Epithelial cell of proximal tubule (primary cell): ENCODE measurements around the gene NOXO1. TPM values are rescaled to one million over a fixed set of nuclear protein-coding genes. Genes with fewer than 3 reads are reported as not detected.

ENCODE experiments used
- DNase-seq: peaks from one replicate; pipeline ENCODE4 v3.0.0-alpha.2; 2011; ENCODE audit warnings: low read depth
- H3K4me3 ChIP-seq: 2 replicates; pipeline ENCODE4 v1.5.1; 2011; ENCODE audit warnings: low read depth, mild to moderate bottlenecking, low read length
- total RNA-seq: library from RNA; depleted of rRNA; stranded (reverse); fragments of >200 nt; gene quantifications from 2 replicates; pipeline ENCODE4 v1.2.3, GENCODE V29; 2015
- TF ChIP-seq, protein P1 (sequence below): conservative IDR thresholded peaks from 2 replicates; pipeline ENCODE4 v1.5.1; 2012; ENCODE audit warnings: low read depth, mild to moderate bottlenecking, low read length

Gene NOXO1
- total RNA-seq, 1 donor from 2014 or later, result 1.2 TPM

DNA sequence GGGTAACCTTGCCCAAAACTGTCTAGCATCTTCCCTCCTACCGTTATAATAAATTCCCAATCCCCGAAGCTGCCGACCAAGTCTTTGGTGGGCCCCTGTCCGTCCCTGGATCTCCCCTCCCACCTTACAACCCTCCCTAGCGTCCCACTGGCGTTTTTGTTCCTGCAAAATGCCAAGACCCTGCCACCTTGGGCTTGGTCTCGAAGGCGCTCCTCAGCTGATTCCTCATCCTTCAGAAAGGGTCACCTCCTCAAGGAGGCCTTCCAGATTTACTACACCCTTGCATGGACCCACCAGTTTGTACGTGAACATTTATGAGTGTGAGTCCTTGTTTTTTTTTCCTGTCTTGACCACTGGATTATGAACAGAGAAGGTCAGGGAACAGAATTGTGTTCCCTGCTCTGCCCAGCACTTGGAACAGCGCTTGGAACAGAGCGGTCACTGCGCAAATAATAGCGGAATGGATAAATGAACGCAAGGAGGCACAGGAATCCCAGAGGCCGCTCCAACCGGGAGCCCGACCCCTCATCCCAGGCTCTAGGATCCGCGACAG is 1.8 kb upstream of the NOXO1 start:
- H3K4me3 ChIP-seq, result peak overlapping the region; percentile 77
- TF ChIP-seq, protein P1, sequence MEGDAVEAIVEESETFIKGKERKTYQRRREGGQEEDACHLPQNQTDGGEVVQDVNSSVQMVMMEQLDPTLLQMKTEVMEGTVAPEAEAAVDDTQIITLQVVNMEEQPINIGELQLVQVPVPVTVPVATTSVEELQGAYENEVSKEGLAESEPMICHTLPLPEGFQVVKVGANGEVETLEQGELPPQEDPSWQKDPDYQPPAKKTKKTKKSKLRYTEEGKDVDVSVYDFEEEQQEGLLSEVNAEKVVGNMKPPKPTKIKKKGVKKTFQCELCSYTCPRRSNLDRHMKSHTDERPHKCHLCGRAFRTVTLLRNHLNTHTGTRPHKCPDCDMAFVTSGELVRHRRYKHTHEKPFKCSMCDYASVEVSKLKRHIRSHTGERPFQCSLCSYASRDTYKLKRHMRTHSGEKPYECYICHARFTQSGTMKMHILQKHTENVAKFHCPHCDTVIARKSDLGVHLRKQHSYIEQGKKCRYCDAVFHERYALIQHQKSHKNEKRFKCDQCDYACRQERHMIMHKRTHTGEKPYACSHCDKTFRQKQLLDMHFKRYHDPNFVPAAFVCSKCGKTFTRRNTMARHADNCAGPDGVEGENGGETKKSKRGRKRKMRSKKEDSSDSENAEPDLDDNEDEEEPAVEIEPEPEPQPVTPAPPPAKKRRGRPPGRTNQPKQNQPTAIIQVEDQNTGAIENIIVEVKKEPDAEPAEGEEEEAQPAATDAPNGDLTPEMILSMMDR, result no peak
- no peak for DNase-seq

DNA sequence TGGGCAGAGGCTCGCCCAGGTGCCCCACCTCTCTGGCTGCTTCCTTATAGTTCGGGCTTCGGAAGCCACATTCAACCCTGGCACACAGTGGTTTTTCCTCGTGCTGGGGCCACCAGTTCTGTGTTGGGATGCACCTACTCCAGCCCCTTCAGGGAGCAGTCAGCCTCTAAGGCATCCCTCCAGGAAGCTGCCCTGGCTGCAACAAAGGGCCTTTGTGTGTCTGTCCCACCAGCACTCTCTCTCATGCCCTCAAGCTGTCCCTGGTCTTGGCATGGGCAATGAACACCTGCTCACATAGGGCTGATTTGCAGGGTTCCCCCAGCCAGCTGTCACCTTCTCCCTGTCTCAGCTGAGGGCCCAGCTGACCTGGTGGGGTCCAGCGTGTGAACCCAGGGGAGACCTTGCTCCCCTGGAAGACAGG is 754 bp upstream of the NOXO1 start:
- no peak overlapping the region for H3K4me3 ChIP-seq
- no peak for DNase-seq
- TF ChIP-seq, protein P1, result no peak

DNA sequence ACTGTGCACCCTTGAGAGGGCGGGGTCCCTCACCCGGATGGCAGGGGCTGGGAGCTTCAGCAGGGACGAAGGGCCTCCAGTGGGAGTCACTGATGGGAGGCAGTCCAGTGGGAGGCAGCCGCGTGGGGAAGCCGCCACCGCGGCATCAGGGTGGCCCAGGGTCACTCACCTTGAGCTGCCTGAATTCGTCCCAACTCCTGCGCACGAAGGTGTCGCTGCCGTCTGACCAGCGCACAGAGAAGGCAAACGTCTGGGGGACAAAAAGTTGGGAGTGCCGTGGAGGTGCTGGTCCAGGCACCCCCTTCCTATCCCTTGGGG is 540 bp downstream of the NOXO1 start:
- no peak overlapping the region for H3K4me3 ChIP-seq
- TF ChIP-seq, protein P1, result no peak

DNA sequence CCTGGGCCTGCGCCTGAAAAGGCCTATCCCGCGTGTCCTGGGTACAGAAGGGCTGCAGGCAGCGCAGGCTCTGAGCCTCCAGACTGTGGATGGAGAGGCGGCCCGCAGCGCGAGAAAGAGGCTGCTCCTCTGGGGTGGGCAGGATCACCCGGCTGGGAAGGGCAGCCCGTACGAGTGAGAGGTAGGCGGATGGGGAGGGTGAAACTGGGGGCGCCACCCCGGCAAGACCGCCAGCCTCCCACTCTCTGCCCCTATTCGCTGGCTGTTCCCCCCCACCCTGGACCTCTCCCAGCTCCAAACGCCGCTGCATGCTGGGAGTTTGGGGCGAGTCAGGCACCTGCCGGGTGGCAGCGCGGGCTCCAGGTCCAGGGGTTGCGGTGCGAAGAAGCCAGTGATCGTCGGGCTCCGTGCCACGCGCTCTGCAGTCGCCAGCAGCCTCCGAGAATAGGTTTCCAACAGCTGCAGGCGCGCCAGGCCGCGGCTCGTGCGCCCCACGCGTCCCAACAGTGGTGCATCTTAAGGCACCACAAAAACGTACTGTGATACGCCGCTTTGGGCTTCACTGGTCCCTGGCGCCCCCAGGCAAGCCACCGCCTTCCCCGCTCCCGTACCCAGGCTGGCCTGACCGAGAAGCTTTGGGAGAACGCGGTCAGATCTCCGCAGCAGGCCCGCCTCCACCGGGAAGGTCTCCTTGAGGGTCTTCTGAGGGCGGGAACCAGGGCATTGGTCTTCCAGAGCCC is 1.1 kb downstream of the NOXO1 start:
- no peak overlapping the region for H3K4me3 ChIP-seq
- TF ChIP-seq, protein P1, result no peak
- DNase-seq, result no peak

More for the DNA sequence above, 540 bp downstream of the NOXO1 start:
- no peak for DNase-seq

DNA sequence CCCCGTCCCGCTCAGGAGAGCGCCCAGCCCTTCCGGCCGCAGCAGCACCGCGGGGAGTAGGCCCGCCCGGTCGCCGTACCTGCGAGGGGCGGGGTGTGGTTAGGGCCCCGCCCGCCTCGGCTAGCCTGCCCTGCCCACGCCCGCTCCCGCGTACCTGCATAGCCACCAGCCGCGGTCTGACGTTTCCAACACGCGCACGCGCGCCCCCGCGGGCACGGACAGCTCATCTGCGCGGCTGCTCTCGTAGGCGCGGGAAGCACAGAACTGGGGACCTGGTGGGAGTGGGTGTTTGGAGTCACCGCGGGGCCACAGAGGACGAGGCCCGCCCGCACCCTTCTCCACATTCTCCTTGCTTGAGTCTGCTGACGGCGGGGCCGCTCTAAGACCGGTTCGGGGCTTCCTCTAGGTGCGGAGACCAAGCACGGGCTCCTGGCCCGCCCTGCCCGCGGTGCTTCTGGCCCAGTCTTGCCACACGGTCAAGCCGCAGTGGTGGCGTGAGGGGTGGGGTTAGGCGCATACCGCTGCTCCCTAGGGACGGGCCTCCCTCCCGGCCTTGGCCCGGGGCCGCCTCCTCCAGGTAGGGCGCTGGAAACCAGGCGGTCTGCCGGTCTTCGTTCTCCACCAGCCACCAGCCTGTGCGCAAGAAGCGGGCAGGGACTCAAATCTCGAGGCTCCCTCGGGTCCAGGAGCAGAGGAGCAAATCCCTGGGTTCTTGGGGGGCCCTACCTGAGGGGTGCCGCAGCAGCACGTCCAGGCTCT is 1.8 kb downstream of the NOXO1 start:
- H3K4me3 ChIP-seq, result no peak overlapping the region
- TF ChIP-seq, protein P1, result no peak
- DNase-seq, result no peak

DNA sequence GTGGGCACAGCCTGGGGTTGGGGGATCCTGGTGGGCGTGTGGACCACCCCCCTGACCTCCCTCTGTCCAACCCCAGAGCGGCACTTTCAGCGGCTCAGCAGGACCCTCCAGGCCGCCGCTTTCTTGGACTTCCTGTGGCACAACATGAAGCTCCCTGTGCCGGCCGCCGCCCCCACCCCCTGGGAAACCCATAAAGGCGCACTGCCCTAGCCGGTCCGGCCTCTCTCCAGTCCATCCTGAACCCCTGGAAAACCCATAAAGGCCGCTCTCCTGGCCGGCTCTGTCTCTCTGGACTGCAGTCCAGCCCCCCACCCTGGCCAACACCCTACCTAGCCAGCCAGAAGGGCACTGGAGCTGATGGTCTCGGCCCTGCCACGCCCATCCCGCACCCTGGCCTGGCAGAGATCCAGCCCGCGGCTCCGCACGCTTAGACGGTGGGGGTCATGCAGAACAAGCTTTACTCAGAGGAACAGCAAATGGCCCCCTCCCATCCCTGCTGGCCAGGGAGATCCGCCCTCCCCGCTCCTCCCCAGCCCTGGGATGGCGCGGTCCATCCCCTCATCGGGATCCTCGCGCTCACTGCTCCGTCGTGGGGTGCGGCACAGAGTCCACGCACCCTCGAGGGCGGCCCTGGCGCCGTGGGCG is 2.7 kb downstream of the NOXO1 start:
- no peak for DNase-seq
- TF ChIP-seq, protein P1, result no peak
- no peak overlapping the region for H3K4me3 ChIP-seq
